HepG2 (cell line): Measurements from ENCODE around the gene S100Z. TPM values are rescaled to one million over a fixed set of nuclear protein-coding genes. Genes with fewer than 3 reads are reported as not detected.

Source experiments
- ATAC-seq: fragments of 200-7000 bp; cut with Tn5 transposase; 3 replicates; pipeline ENCODE4 v1.9.1; 2020; ENCODE audit warnings: mild to moderate bottlenecking, moderate library complexity
- BruUV-seq: library from RNA; stranded (reverse); fragments of 400-500 nt; replicated peaks from 2 replicates; lab custom pipeline; 2021; lab: Mats Ljungman, UMichigan
- CTCF ChIA-PET: fragments of 300-600 bp; formaldehyde crosslinking; extraction: SDS; loops from one replicate; lab custom pipeline; 2021; ENCODE audit warnings: low total read pairs, inconsistent platforms, low intra/inter-chr PET ratio; lab: Yijun Ruan, JAX
- POLR2A ChIA-PET: fragments of 350-600 bp; sonication (Branson Sonifier 250); formaldehyde crosslinking; loops from one replicate; lab custom pipeline; 2020; ENCODE audit warnings: antibody characterized with exemption, inconsistent platforms; lab: Yijun Ruan, JAX
- DNase-seq: peaks from one replicate; pipeline ENCODE4 v3.0.0-alpha.2; 2015; ENCODE audit warnings: low spot score
- FAIRE-seq: peaks from 3 replicates; lab custom pipeline; 2011; peaks lifted over from hg19 to GRCh38; lab: Jason Lieb, UNC
- H2AFZ ChIP-seq: one replicate; pipeline ENCODE4 v1.6.1; 2011; ENCODE audit warnings: low read length, inconsistent platforms
- H3K27ac ChIP-seq: fragments of 300-600 bp; 3 replicates; pipeline ENCODE4 v1.8.0; 2011; ENCODE audit warnings: mixed run types, mild to moderate bottlenecking, mixed read lengths, low read length, inconsistent platforms; ENCODE audit not compliant: insufficient read depth; ENCODE audit errors: extremely low read length
- H3K27me3 ChIP-seq, 2 experiments: fragments of 200-600 bp in 1 of 2; 2 replicates in 1 of 2; 3 replicates in 1 of 2; pipeline versions ENCODE4 v1.6.0 to v1.8.0; 2011; ENCODE audit warnings: low read length in 2 of 2, mild to moderate bottlenecking in 2 of 2, moderate library complexity in 2 of 2, inconsistent platforms in 1 of 2; ENCODE audit not compliant: insufficient read depth in 2 of 2, control insufficient read depth in 1 of 2
- H3K36me3 ChIP-seq, 2 experiments: fragments of 200-600 bp in 1 of 2; replicated peaks in 1 of 2; 2 replicates in 1 of 2; 3 replicates in 1 of 2; pipeline versions ENCODE4 v1.5.1 to v1.8.0; 2011; ENCODE audit warnings: low read length in 2 of 2, inconsistent platforms in 1 of 2; ENCODE audit not compliant: insufficient read depth in 2 of 2, control insufficient read depth in 1 of 2
- H3K4me1 ChIP-seq: 2 replicates; pipeline ENCODE4 v1.5.1; 2012; ENCODE audit warnings: low read length, inconsistent platforms; ENCODE audit not compliant: insufficient read depth
- H3K4me2 ChIP-seq: 2 replicates; pipeline ENCODE4 v1.6.0; 2011; ENCODE audit warnings: low read depth, low read length, inconsistent platforms
- H3K4me3 ChIP-seq, 3 experiments: fragments of 200-600 bp in 1 of 3; sonication (generic), shearing (Covaris generic) in 1 of 3; replicated peaks in 1 of 3; 2 replicates each; pipeline ENCODE4 v1.5.1; 2011 to 2016; ENCODE audit warnings: low read length in 3 of 3, inconsistent platforms in 2 of 3, low read depth in 2 of 3, mild to moderate bottlenecking in 2 of 3, control low read depth in 1 of 3, mixed read lengths in 1 of 3; ENCODE audit not compliant: insufficient read depth in 1 of 3
- H3K79me2 ChIP-seq: one replicate; pipeline ENCODE4 v1.6.1; 2011; ENCODE audit warnings: low read length, inconsistent platforms; ENCODE audit not compliant: insufficient read depth
- H3K9ac ChIP-seq: 2 replicates; pipeline ENCODE4 v1.6.0; 2011; ENCODE audit warnings: mild to moderate bottlenecking, low read depth, low read length, inconsistent platforms; ENCODE audit not compliant: insufficient read depth
- H3K9me3 ChIP-seq: 2 replicates; pipeline ENCODE4 v1.5.1; 2012; ENCODE audit warnings: mild to moderate bottlenecking, low read length
- H4K20me1 ChIP-seq: 2 replicates; pipeline ENCODE4 v1.6.0; 2011; ENCODE audit warnings: inconsistent platforms, mild to moderate bottlenecking, low read length, moderate library complexity; ENCODE audit not compliant: insufficient read depth
- ARHGAP35 ChIP-seq: sonication (generic); formaldehyde crosslinking; IDR thresholded peaks from 2 replicates; pipeline ENCODE4 v1.9.0; 2022; ENCODE audit warnings: mild to moderate bottlenecking, inconsistent platforms, moderate library complexity, missing genetic modification reagents, borderline replicate concordance
- CENPT ChIP-seq: sonication (generic); formaldehyde crosslinking; IDR thresholded peaks from 2 replicates; pipeline ENCODE4 v1.8.0; 2022; ENCODE audit warnings: low read depth, mild to moderate bottlenecking, moderate library complexity, missing genetic modification reagents
- CHD2 ChIP-seq: IDR thresholded peaks from 2 replicates; pipeline ENCODE4 v1.6.1; 2011; ENCODE audit warnings: low read depth, low read length, improper control_type of control experiment
- MAF1 ChIP-seq: sonication (generic); formaldehyde crosslinking; IDR thresholded peaks from 2 replicates; pipeline ENCODE4 v1.5.0; 2020; ENCODE audit warnings: missing genetic modification reagents, borderline replicate concordance
- MIER3 ChIP-seq: IDR thresholded peaks from 2 replicates; pipeline ENCODE4 v1.6.1; 2016; ENCODE audit warnings: missing compliant biosample characterization, borderline replicate concordance
- SUZ12 ChIP-seq: fragments of 150-350 bp; IDR thresholded peaks from 2 replicates; pipeline ENCODE4 v1.6.1; 2014; ENCODE audit warnings: low read depth, low read length
- ZNF234 ChIP-seq: sonication (generic); formaldehyde crosslinking; conservative IDR thresholded peaks from 2 replicates; pipeline ENCODE4 v1.5.1; 2020; ENCODE audit warnings: mild to moderate bottlenecking, missing genetic modification reagents
- ZNF331 ChIP-seq: sonication (generic); formaldehyde crosslinking; IDR thresholded peaks from 2 replicates; pipeline ENCODE4 v1.4.0; 2020; ENCODE audit warnings: missing genetic modification reagents
- ZNF660 ChIP-seq: sonication (generic); formaldehyde crosslinking; IDR thresholded peaks from 2 replicates; pipeline ENCODE4 v1.5.1; 2020; ENCODE audit warnings: mild to moderate bottlenecking, low read depth, missing genetic modification reagents, borderline replicate concordance
- WGBS: methylation state at CpG from one replicate; pipeline ENCODE4 v1.1.6; 2017; ENCODE audit warnings: low lambda C conversion rate; 5-methylcytosine and 5-hydroxymethylcytosine counted together
- in situ Hi-C: cut with HindIII; loops from 2 replicates; pipeline ENCODE4 v1.10.0; 2017; ENCODE audit warnings: low pct_unique_long_range_greater_than_20kb; ENCODE audit not compliant: extremely low pct_ligation_motif_present
- intact Hi-C: fragments of 100-400 bp; cut with micrococcal nuclease; formaldehyde crosslinking; loops from one replicate; pipeline ENCODE4 v1.10.0; 2022; ENCODE audit not compliant: unreplicated experiment
- polyA plus RNA-seq, 8 experiments: library from polyadenylated mRNA; depleted of rRNA in 3 of 8; stranded (reverse) in 7 of 8; unstranded in 1 of 8; fragments of >200 nt; fragmentation: Illumina TruSeq in 4 of 8; extraction: Trizol in 4 of 8; gene quantifications; 2 replicates each; pipeline versions ENCODE4 v1.2.1 to v1.2.3, GENCODE V29; 2011 to 2016; ENCODE audit warnings: low read depth in 4 of 8, missing spikeins in 1 of 8, mixed read lengths in 1 of 8; ENCODE audit not compliant: insufficient read depth in 1 of 8
- total RNA-seq, 5 experiments: library from RNA; depleted of rRNA; stranded (reverse); fragments of >200 nt; fragmentation: Illumina TruSeq; extraction: Trizol; gene quantifications; 2 replicates each; pipeline ENCODE4 v1.2.3, GENCODE V29; 2016; ENCODE audit warnings: low read depth in 1 of 5
- TF ChIP-seq, protein P1 (sequence below): sonication (generic); formaldehyde crosslinking; IDR thresholded peaks from 2 replicates; pipeline ENCODE4 v1.9.0; 2021; ENCODE audit warnings: missing genetic modification reagents, mild to moderate bottlenecking, borderline replicate concordance
- TF ChIP-seq, protein P2 (sequence below): sonication (generic); formaldehyde crosslinking; IDR thresholded peaks from 2 replicates; pipeline ENCODE4 v1.4.0; 2020; ENCODE audit warnings: missing genetic modification reagents
- TF ChIP-seq, protein P3 (sequence below): sonication (generic); formaldehyde crosslinking; IDR thresholded peaks from 2 replicates; pipeline ENCODE4 v1.4.0; 2020; ENCODE audit warnings: missing genetic modification reagents
- TF ChIP-seq, protein P4 (sequence below): sonication (generic); formaldehyde crosslinking; IDR thresholded peaks from 2 replicates; pipeline ENCODE4 v1.5.0; 2020; ENCODE audit warnings: mild to moderate bottlenecking, missing genetic modification reagents

The S100Z gene
- total and polyA plus RNA-seq, 2 of the 13 experiments (the other 11 are each of a cell fraction or from before 2014, with no cell fraction given): 0.22 TPM; not detected in 1

DNA sequence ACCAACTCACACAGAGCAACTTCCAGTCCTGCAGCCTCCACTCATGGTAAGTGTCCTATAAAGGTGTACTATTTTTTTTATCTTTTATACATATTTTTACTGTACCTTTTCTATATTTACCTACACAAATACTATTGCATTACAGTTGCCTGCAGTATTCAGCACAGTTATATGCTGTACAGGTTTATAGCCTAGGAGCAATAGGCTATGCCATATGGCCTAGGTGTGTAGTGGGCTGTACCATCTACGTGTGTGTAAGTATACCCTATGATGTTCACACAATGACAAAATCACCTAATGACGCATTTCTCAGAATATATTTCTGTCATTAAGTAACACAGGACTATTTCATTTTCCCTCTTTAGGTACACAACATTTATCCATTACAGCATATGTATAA lies 16.7 kb downstream of the S100Z start:
- no peak for ATAC-seq
- H4K20me1 ChIP-seq: no peaks in the 10 kb centered on the region
- H3K4me2 ChIP-seq: no peak overlapping the region
- intact Hi-C loops: no loop called here
- no peaks in the 10 kb centered on the region for H3K79me2 ChIP-seq
- no peak overlapping the region for H2AFZ ChIP-seq
- no peak for FAIRE-seq
- H3K27me3 ChIP-seq: no peaks in the 10 kb centered on the region
- TF ChIP-seq CHD2 (no peak), MIER3 (no peak), SUZ12 (no peak), ZNF234 (CRISPR knock-in tag) (no peak), ARHGAP35 (CRISPR knock-in tag) (no peak), MAF1 (CRISPR knock-in tag) (no peak), ZNF660 (CRISPR knock-in tag) (no peak), CENPT (no peak), ZNF331 (CRISPR knock-in tag) (no peak)
- TF ChIP-seq, protein P1, sequence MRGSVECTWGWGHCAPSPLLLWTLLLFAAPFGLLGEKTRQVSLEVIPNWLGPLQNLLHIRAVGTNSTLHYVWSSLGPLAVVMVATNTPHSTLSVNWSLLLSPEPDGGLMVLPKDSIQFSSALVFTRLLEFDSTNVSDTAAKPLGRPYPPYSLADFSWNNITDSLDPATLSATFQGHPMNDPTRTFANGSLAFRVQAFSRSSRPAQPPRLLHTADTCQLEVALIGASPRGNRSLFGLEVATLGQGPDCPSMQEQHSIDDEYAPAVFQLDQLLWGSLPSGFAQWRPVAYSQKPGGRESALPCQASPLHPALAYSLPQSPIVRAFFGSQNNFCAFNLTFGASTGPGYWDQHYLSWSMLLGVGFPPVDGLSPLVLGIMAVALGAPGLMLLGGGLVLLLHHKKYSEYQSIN (CRISPR knock-in tag): no peak
- TF ChIP-seq, protein P2, sequence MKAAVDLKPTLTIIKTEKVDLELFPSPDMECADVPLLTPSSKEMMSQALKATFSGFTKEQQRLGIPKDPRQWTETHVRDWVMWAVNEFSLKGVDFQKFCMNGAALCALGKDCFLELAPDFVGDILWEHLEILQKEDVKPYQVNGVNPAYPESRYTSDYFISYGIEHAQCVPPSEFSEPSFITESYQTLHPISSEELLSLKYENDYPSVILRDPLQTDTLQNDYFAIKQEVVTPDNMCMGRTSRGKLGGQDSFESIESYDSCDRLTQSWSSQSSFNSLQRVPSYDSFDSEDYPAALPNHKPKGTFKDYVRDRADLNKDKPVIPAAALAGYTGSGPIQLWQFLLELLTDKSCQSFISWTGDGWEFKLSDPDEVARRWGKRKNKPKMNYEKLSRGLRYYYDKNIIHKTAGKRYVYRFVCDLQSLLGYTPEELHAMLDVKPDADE (CRISPR knock-in tag): no peak
- TF ChIP-seq, protein P3, sequence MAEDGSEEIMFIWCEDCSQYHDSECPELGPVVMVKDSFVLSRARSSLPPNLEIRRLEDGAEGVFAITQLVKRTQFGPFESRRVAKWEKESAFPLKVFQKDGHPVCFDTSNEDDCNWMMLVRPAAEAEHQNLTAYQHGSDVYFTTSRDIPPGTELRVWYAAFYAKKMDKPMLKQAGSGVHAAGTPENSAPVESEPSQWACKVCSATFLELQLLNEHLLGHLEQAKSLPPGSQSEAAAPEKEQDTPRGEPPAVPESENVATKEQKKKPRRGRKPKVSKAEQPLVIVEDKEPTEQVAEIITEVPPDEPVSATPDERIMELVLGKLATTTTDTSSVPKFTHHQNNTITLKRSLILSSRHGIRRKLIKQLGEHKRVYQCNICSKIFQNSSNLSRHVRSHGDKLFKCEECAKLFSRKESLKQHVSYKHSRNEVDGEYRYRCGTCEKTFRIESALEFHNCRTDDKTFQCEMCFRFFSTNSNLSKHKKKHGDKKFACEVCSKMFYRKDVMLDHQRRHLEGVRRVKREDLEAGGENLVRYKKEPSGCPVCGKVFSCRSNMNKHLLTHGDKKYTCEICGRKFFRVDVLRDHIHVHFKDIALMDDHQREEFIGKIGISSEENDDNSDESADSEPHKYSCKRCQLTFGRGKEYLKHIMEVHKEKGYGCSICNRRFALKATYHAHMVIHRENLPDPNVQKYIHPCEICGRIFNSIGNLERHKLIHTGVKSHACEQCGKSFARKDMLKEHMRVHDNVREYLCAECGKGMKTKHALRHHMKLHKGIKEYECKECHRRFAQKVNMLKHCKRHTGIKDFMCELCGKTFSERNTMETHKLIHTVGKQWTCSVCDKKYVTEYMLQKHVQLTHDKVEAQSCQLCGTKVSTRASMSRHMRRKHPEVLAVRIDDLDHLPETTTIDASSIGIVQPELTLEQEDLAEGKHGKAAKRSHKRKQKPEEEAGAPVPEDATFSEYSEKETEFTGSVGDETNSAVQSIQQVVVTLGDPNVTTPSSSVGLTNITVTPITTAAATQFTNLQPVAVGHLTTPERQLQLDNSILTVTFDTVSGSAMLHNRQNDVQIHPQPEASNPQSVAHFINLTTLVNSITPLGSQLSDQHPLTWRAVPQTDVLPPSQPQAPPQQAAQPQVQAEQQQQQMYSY: no peak
- TF ChIP-seq, protein P4, sequence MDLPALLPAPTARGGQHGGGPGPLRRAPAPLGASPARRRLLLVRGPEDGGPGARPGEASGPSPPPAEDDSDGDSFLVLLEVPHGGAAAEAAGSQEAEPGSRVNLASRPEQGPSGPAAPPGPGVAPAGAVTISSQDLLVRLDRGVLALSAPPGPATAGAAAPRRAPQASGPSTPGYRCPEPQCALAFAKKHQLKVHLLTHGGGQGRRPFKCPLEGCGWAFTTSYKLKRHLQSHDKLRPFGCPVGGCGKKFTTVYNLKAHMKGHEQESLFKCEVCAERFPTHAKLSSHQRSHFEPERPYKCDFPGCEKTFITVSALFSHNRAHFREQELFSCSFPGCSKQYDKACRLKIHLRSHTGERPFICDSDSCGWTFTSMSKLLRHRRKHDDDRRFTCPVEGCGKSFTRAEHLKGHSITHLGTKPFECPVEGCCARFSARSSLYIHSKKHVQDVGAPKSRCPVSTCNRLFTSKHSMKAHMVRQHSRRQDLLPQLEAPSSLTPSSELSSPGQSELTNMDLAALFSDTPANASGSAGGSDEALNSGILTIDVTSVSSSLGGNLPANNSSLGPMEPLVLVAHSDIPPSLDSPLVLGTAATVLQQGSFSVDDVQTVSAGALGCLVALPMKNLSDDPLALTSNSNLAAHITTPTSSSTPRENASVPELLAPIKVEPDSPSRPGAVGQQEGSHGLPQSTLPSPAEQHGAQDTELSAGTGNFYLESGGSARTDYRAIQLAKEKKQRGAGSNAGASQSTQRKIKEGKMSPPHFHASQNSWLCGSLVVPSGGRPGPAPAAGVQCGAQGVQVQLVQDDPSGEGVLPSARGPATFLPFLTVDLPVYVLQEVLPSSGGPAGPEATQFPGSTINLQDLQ (CRISPR knock-in tag): no peak
- TF ChIP-seq, all 625 proteins: peak for 0
- H3K4me3 ChIP-seq: no peak overlapping the region
- no peaks in the 10 kb centered on the region for H3K4me1 ChIP-seq
- no peak overlapping the region for H3K9ac ChIP-seq
- H3K36me3 ChIP-seq: no peaks in the 10 kb centered on the region
- in situ Hi-C loops: loop anchor here (5.0 kb wide), 1 partner anchor 151 kb away; no protein-coding TSS in a partner anchor
- H3K27ac ChIP-seq: no peak overlapping the region
- DNase-seq: no peak
- ChIA-PET CTCF (interaction anchor here (2.2 kb wide), 1 partner anchor 373 kb away, joined by 12 read pairs; no protein-coding TSS in a partner anchor), POLR2A (no interaction called here)
- BruUV-seq: no TSS peak
- WGBS: 15% methylated on average over 2 of the region's 2 CpGs
- H3K9me3 ChIP-seq: no peaks in the 10 kb centered on the region
